K562 (cell line): ENCODE measurements around the gene PTPRF. TPM values are rescaled to one million over a fixed set of nuclear protein-coding genes. Genes with fewer than 3 reads are reported as not detected.

Source experiments
- BRD4 ChIP-seq: fragments of 200-600 bp; sonication (generic); IDR thresholded peaks from 2 replicates; pipeline ENCODE4 v1.6.1; 2017; ENCODE audit warnings: inconsistent platforms
- CTBP1 ChIP-seq: fragments of 450-650 bp; IDR thresholded peaks from 2 replicates; pipeline ENCODE4 v1.6.1; 2016; ENCODE audit warnings: borderline replicate concordance
- HMGN3 ChIP-seq: IDR thresholded peaks from 2 replicates; pipeline ENCODE4 v1.6.1; 2011; ENCODE audit warnings: borderline replicate concordance, low read depth, mild to moderate bottlenecking, mixed read lengths, low read length; ENCODE audit not compliant: insufficient read length; ENCODE audit errors: extremely low read depth
- HOXB6 ChIP-seq: fragments of 250-450 bp; sonication (Bioruptor Pico); IDR thresholded peaks from 2 replicates; pipeline ENCODE4 v1.5.1; 2022; ENCODE audit warnings: mild to moderate bottlenecking, borderline replicate concordance
- KAT8 ChIP-seq: fragments of 450-650 bp; IDR thresholded peaks from 2 replicates; pipeline ENCODE4 v1.6.1; 2016; ENCODE audit warnings: low read depth, mild to moderate bottlenecking
- KDM1A ChIP-seq, 2 experiments: fragments of 450-650 bp; IDR thresholded peaks; 2 replicates each; pipeline ENCODE4 v1.6.1; 2016; ENCODE audit warnings: mild to moderate bottlenecking in 2 of 2
- KDM2B ChIP-seq: fragments of 250-450 bp; sonication (Bioruptor Pico); IDR thresholded peaks from 2 replicates; pipeline ENCODE4 v1.8.0; 2021; ENCODE audit warnings: mild to moderate bottlenecking, moderate library complexity
- KLF6 ChIP-seq: fragments of 250-450 bp; sonication (Bioruptor Pico); IDR thresholded peaks from 2 replicates; pipeline ENCODE4 v1.4.0; 2020; ENCODE audit warnings: mild to moderate bottlenecking, moderate library complexity, borderline replicate concordance
- MAFF ChIP-seq: IDR thresholded peaks from 2 replicates; pipeline ENCODE4 v1.6.1; 2012; ENCODE audit warnings: low read length, improper control_type of control experiment
- MBD1 ChIP-seq: fragments of 250-450 bp; sonication (Bioruptor Pico); IDR thresholded peaks from 2 replicates; pipeline ENCODE4 v1.8.0; 2022; ENCODE audit warnings: inconsistent platforms
- PATZ1 ChIP-seq: fragments of 250-450 bp; sonication (Bioruptor Pico); IDR thresholded peaks from 2 replicates; pipeline ENCODE4 v1.5.0; 2020; ENCODE audit warnings: mild to moderate bottlenecking, borderline replicate concordance
- PKNOX1 ChIP-seq: fragments of 450-650 bp; IDR thresholded peaks from 2 replicates; pipeline ENCODE4 v1.6.1; 2016
- RFX1 ChIP-seq: fragments of 450-650 bp; IDR thresholded peaks from 2 replicates; pipeline ENCODE4 v1.6.1; 2016; ENCODE audit warnings: mild to moderate bottlenecking, moderate library complexity
- SIN3A ChIP-seq, 2 experiments: fragments of 150-350 bp in 1 of 2; IDR thresholded peaks; 2 replicates each; pipeline ENCODE4 v1.6.1; 2011 to 2016; ENCODE audit warnings: borderline replicate concordance in 2 of 2, low read depth in 2 of 2, low read length in 2 of 2, mild to moderate bottlenecking in 2 of 2, moderate library complexity in 2 of 2; ENCODE audit not compliant: control insufficient read depth in 1 of 2
- SIRT6 ChIP-seq: IDR thresholded peaks from one replicate; pipeline ENCODE4 v1.6.1; 2012; ENCODE audit warnings: low read depth, mild to moderate bottlenecking, control low read depth, inconsistent platforms, low read length, moderate library complexity
- SMAD3 ChIP-seq: fragments of 450-650 bp; formaldehyde crosslinking; conservative IDR thresholded peaks from 2 replicates; pipeline ENCODE4 v1.4.0; 2020; ENCODE audit warnings: mild to moderate bottlenecking
- SRSF3 ChIP-seq: fragments of 200-400 bp; formaldehyde crosslinking; IDR thresholded peaks from 2 replicates; pipeline ENCODE4 v1.6.1; 2016; ENCODE audit warnings: mild to moderate bottlenecking, low read length, moderate library complexity; ENCODE audit not compliant: insufficient read depth
- STAG1 ChIP-seq: sonication (generic); formaldehyde crosslinking; IDR thresholded peaks from 2 replicates; pipeline ENCODE4 v1.5.0; 2020; ENCODE audit warnings: missing genetic modification reagents, borderline replicate concordance
- STAT5A ChIP-seq: IDR thresholded peaks from 2 replicates; pipeline ENCODE4 v1.6.1; 2012; ENCODE audit warnings: low read length, inconsistent platforms, borderline replicate concordance
- U2AF2 ChIP-seq: fragments of 200-400 bp; formaldehyde crosslinking; optimal IDR thresholded peaks from 2 replicates; pipeline ENCODE3; 2017; ENCODE audit warnings: low read depth, mild to moderate bottlenecking, low read length
- ZEB2 ChIP-seq: fragments of 450-650 bp; IDR thresholded peaks from 2 replicates; pipeline ENCODE4 v1.6.1; 2016
- ZNF12 ChIP-seq: sonication (generic); formaldehyde crosslinking; IDR thresholded peaks from 2 replicates; pipeline ENCODE4 v1.4.0; 2020; ENCODE audit warnings: mild to moderate bottlenecking, missing genetic modification reagents
- ZNF444 ChIP-seq: fragments of 250-450 bp; sonication (Bioruptor Pico); IDR thresholded peaks from 2 replicates; pipeline ENCODE4 v1.4.0; 2020; ENCODE audit warnings: mild to moderate bottlenecking, moderate library complexity
- ZNF551 ChIP-seq: fragments of 250-450 bp; sonication (Bioruptor Pico); IDR thresholded peaks from 2 replicates; pipeline ENCODE4 v1.5.0; 2021; ENCODE audit warnings: mild to moderate bottlenecking, moderate library complexity
- ZNF589 ChIP-seq: fragments of 200-800 bp; sonication (Bioruptor generic); IDR thresholded peaks from 2 replicates; pipeline ENCODE4 v1.6.1; 2016; ENCODE audit warnings: low read depth, missing genetic modification characterization, missing compliant biosample characterization
- ZNF717 ChIP-seq: fragments of 250-450 bp; sonication (Bioruptor Pico); IDR thresholded peaks from 2 replicates; pipeline ENCODE4 v1.5.0; 2021
- polyA plus RNA-seq, 8 experiments: library from polyadenylated mRNA; depleted of rRNA in 4 of 8; stranded (reverse) in 5 of 8; unstranded in 3 of 8; fragments of >200 nt; fragmentation: Nextera tagmentation in 2 of 8; fragmentation: Illumina TruSeq in 1 of 8; extraction: Ambion mirVana in 2 of 8; extraction: Trizol in 1 of 8; gene quantifications; 2 replicates each; pipeline versions ENCODE4 v1.2.1 to v1.2.3, GENCODE V29; 2011 to 2014; ENCODE audit warnings: inconsistent platforms in 1 of 8, missing spikeins in 1 of 8
- total RNA-seq, 7 experiments: library from RNA; depleted of rRNA in 6 of 7; stranded (reverse); fragments of >200 nt in 6 of 7; fragmentation: Illumina TruSeq in 2 of 7; extraction: Trizol in 2 of 7; gene quantifications; 2 replicates each; pipeline versions ENCODE4 v1.2.1 to v1.2.3, GENCODE V29; 2011 to 2021; ENCODE audit warnings: low replicate concordance in 1 of 7

The PTPRF gene
- total and polyA plus RNA-seq, 9 of the 15 experiments (the other 6 are each of a cell fraction or from before 2014, with no cell fraction given), result 0.13 to 4.3 (median 1.1) TPM

GRCh38 chr1:43565600-43566360, 35.1 kb downstream of the PTPRF start (continued):
- 0 out of 2 replicates have a peak, but pooled peaks have one; percentile 26 for TF ChIP-seq STAG1
- TF ChIP-seq ZNF551 (CRISPR knock-in tag), result no peak
- no peak for TF ChIP-seq KAT8
- TF ChIP-seq RFX1, result peak; percentile 83
- no peak for TF ChIP-seq ZNF444
- TF ChIP-seq CTBP1, result peak; percentile 24; the same call in 1 of the 2 replicates
- TF ChIP-seq HMGN3, result no peak
- TF ChIP-seq BRD4, result no peak
- TF ChIP-seq KDM1A (IDR thresholded peaks at IDR 0.05), result no peak
- TF ChIP-seq SRSF3, result no peak
- no peak for TF ChIP-seq ZEB2
- TF ChIP-seq PATZ1 (CRISPR knock-in tag), result no peak
- no peak for TF ChIP-seq KLF6 (CRISPR knock-in tag)
- no peak for TF ChIP-seq MBD1 (CRISPR knock-in tag)
- TF ChIP-seq MAFF, result no peak
- no peak for TF ChIP-seq SIRT6
- no peak for TF ChIP-seq ZNF12
- TF ChIP-seq HOXB6 (CRISPR knock-in tag), result no peak
- TF ChIP-seq SIN3A (IDR thresholded peaks at IDR 0.05; ENCODE audit: borderline replicate concordance in 2 of 2, control insufficient read depth in 1 of 2, low read depth in 2 of 2, low read length in 2 of 2), result no peak
- TF ChIP-seq ZNF717 (CRISPR knock-in tag), result no peak
- no peak for TF ChIP-seq PKNOX1
- no peak for TF ChIP-seq U2AF2
- no peak for TF ChIP-seq KDM2B
- no peak for TF ChIP-seq STAT5A
- no peak for TF ChIP-seq SMAD3
- TF ChIP-seq ZNF589 (CRISPR knock-in tag), result no peak
